Neural cell (in vitro differentiated cells): ENCODE results near the gene GSN.

Source experiments
- EZH2 ChIP-seq: fragments of 200-600, 300-800 bp; shearing (Covaris generic), sonication (generic); IDR thresholded peaks from 2 replicates; pipeline ENCODE4 v1.6.1; 2014; ENCODE audit warnings: antibody characterized with exemption, low read length, borderline replicate concordance, mild to moderate bottlenecking; ENCODE audit not compliant: insufficient read depth, poor library complexity, severe bottlenecking
- MXI1 ChIP-seq: fragments of 450-650 bp; conservative IDR thresholded peaks from 2 replicates; pipeline ENCODE4 v1.6.1; 2014; ENCODE audit warnings: antibody characterized with exemption, mild to moderate bottlenecking; ENCODE audit not compliant: poor library complexity, severe bottlenecking
- POLR2AphosphoS5 ChIP-seq: IDR thresholded peaks from 2 replicates; pipeline ENCODE4 v1.6.1; 2012
- TAF1 ChIP-seq: IDR thresholded peaks from 2 replicates; pipeline ENCODE4 v1.6.1; 2012; ENCODE audit warnings: low read depth
- TF ChIP-seq, protein P1 (sequence below): fragments of 450-650 bp; IDR thresholded peaks from 2 replicates; pipeline ENCODE4 v1.5.1; 2014; ENCODE audit warnings: antibody characterized with exemption, mild to moderate bottlenecking, moderate library complexity; ENCODE audit not compliant: poor library complexity, severe bottlenecking

DNA sequence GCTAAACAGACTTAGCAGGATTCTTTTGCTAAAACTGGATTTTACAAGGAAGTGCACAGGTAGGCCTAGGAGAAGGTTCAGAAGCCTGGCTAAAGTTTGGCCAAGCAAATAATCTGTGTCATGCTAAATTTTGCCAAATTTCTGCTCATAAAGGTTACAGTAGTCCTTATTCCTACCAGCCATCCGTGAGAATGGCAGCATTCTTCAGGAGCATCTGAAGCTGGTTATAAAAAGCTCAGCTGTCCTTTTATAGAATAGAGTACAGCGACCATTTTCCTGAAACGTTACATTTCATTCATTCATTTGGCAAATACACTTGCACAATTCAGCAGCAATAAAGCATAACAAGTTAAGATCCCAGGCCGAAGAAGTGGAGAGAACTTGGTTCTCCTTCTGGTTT is 6.9 kb downstream of the GSN start:
- TF ChIP-seq, protein P1, sequence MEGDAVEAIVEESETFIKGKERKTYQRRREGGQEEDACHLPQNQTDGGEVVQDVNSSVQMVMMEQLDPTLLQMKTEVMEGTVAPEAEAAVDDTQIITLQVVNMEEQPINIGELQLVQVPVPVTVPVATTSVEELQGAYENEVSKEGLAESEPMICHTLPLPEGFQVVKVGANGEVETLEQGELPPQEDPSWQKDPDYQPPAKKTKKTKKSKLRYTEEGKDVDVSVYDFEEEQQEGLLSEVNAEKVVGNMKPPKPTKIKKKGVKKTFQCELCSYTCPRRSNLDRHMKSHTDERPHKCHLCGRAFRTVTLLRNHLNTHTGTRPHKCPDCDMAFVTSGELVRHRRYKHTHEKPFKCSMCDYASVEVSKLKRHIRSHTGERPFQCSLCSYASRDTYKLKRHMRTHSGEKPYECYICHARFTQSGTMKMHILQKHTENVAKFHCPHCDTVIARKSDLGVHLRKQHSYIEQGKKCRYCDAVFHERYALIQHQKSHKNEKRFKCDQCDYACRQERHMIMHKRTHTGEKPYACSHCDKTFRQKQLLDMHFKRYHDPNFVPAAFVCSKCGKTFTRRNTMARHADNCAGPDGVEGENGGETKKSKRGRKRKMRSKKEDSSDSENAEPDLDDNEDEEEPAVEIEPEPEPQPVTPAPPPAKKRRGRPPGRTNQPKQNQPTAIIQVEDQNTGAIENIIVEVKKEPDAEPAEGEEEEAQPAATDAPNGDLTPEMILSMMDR, result no peak
- TF ChIP-seq MXI1, result no peak
- TF ChIP-seq POLR2AphosphoS5, result no peak
- TF ChIP-seq TAF1, result no peak
- TF ChIP-seq EZH2, result no peak
